Measurements from ENCODE around the gene TUBA4A.
A peak's percentile ranks its signal among the peaks of the same experiment; 100 is the strongest.

Gene TUBA4A

DNA sequence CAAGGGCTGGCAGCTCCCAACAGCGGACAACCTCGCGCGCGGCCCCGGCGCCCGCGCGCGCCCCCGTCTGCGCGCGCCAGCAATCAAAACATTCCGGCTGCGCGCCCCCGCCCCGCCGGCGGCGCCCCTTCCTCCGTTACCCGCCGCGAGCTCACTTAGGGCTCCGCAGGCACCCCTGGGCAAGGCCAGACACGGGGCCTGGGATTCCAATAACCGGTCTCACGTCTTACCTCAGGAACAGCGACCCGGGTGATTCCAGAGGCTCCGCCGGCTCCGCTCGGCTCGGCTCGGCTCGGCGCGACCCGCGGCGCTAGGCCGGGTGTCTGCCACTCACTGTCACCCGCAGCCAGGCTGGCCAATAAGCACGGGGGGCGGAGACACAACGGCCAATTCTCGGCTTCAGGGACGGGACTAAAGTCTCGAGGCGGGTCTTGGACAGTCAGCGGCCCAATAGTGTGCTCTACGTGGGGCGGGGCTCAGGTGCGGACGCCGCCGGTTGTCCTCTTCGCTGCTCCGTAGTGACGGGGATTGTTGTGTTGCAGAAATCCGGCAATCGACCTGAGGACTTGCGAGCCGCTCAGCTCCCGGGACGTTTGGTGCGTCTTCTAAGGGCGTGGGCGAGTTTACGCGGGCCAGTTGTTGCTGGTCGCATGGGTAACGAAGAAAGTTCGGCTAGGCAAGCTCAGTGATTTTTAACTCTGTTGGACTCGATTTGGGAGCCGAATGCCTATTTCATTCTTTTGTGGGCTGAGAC lies 24.2 kb downstream of the TUBA4A start, which contains the start of the genes ANKZF1 and ATG9A:
Gene ANKZF1 (plus strand): TSS at position 502 of the 754 bp plus-strand sequence. CDS start 452 bp downstream, outside the sequence.
Gene ATG9A (minus strand): TSS at position 332 of the 754 bp plus-strand sequence. CDS start 1,612 bp downstream, outside the sequence.
- DNase-seq: peak; percentile 98

- no peak for DNase-seq
Measured at GRCh38 chr2:219228911-219229304, 24.8 kb downstream of the TUBA4A start.

DNA sequence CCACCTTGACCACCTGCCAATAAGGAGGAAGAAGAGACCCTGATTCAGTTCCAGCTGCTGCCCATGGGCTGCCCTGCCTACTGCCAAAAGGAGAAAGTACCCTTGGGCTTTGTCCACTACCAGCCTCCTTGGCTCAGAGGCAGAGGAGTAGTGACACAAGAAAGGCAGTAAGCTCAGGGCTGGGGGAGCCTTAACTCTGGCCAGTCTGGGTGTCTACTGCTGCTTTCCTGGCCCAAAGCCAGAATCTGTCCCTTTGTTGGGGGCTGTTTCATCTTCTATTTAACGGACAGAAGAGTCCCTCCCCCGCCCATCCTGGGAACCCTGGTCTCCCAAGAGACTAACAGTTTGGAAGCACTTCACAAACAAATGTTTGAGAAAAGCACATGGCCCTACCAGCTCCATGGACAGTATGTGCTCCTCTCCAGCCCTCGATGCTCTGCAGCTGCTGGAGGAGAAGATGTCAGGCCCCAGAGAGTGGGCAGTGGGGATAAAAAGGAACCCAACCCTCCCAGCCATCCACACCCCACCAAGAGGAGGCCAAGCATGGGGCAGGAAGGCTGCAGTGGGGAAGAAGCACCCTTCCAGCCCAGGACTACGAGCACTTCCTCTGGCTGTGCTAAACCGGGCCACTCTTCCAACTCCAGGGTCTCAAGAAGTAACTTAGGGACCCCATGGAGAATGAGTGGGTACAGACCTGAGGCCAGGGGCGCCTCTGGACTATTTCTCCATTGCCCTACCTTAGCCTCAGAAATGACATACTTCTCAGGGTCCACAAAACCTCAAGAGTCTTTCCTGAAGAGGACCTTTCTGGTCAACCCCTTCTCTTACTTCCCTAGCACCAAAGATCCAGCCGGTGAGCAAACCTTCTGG lies 25.4 kb downstream of the TUBA4A start:
- no peak for DNase-seq

DNA sequence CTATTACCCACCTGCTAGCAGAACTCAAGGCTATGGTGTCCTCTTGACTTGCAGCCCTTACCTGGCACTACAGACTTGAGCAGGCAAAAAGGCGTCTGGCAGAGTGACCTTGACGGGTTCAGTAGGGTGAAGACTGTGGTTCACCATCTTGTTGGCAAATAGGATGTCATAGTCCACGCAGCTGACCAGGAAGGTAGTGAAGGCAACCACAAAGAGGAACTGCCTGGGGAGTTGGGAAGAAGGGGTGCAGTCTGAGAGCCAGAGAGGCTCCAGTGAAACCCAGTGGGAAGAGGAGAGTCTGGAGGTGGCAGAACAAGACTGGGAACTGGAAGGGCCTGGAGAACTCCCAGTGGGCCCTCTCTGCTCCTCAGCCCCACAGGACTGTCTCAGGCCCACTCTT lies 28.4 kb downstream of the TUBA4A start:
- no peak for DNase-seq

DNA sequence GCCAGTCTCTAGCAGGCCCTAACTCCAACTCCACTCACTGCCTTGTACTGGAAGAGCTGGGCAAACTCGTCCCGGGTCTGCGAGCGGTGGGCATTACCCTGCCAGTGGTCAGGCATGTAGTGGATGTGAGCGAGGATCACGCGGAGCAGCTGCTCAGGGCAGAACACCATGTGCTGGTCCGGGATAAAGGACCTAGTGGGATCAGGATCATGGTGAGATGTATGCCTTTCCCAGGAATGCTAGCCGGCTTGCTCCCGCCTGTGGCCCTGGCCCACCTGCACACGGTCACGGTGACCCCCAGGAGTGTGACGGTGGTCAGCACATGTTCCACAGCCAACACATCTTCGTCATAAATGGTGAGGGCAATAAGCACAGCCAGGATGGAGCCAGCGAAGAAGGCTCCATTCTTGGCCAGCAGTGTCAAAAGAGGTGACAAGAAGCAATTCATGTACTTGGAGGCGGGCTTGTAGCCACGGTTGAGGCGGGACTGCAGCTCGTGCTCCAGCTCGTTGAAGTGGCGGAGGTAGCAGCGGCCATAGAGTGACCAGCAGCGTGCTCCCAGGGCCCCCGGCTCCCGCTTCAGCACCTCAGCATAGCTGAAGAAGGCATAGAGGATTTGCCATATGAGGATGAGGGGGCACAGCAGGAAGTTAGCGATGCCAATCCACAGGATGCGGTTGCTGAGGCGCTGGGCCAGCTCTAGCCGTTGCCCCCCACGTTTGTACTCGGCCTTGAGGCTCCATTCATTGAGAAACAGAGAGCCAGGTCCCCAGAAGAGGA lies 29.7 kb downstream of the TUBA4A start:
- no peak for DNase-seq

GRCh38 chr2:219221957-219222518 lies 31.7 kb downstream of the TUBA4A start:
- DNase-seq: no peak

- DNase-seq: no peak
Measured at GRCh38 chr2:219220652-219221402, 32.9 kb downstream of the TUBA4A start.

DNA sequence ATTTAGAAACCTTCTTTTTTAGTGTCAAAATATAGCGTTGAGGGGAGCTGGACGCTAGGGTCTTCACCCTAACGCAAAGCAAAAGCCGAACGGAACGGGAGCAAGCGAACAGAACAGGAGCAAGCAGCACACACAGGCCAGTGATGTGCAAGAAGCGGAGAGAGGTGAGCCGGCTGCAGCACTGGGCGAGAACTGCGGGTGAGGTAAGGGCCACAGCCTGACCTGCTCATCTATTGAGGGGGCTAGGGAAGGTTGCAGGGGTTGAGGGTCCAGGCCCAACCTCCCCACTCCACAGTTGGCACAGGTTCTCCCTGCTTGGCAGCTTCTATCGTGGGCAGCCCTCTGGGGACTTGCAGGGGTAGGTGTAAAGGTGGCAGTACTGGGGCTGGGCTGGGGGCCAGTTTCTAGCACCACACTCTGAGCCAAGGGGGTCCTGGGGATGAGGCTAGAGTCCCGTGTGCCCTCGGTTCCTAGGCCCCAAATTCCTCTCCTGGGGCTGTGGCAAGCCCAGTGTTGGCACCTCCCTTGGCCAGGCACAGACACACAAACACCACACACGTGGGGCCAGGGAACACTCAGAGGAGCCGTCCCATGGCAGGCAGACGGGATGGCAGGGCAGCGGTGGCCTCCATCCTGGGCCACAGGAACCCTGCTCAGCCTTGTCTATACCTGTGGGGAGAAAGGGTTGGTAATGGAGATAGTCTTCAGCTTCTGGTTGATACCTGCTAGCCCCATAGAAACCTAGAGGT lies 33.8 kb downstream of the TUBA4A start:
- DNase-seq: no peak

GRCh38 chr2:219218732-219219701 lies 34.7 kb downstream of the TUBA4A start, which contains the start of gene ABCB6:
TSS of gene ABCB6 (minus strand) at chr2:219218958. CDS start at chr2:219218673, 285 bp downstream.
- peak; percentile 83 to 86 for DNase-seq

- DNase-seq: no peak
Measured at GRCh38 chr2:219218217-219218731, 35.4 kb downstream of the TUBA4A start.

DNA sequence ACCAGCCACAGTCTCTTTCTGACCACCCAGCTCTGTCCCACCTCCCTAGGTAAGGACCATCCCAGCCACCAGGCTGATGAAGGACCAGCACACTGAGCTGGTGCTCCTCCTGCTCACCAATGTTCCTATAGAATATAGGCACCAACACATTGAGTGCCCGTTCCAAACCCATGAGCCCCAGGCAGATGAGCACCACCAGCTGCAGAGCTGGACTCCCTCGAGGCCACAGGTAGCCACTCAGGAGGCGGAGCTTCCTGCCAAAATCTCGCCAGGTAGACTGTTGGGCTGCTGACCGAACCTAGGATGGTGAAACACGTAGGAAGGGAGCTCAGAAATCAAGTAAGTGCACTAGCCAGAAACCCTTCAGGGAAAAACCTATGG lies 37.2 kb downstream of the TUBA4A start:
- no peak for DNase-seq

DNA sequence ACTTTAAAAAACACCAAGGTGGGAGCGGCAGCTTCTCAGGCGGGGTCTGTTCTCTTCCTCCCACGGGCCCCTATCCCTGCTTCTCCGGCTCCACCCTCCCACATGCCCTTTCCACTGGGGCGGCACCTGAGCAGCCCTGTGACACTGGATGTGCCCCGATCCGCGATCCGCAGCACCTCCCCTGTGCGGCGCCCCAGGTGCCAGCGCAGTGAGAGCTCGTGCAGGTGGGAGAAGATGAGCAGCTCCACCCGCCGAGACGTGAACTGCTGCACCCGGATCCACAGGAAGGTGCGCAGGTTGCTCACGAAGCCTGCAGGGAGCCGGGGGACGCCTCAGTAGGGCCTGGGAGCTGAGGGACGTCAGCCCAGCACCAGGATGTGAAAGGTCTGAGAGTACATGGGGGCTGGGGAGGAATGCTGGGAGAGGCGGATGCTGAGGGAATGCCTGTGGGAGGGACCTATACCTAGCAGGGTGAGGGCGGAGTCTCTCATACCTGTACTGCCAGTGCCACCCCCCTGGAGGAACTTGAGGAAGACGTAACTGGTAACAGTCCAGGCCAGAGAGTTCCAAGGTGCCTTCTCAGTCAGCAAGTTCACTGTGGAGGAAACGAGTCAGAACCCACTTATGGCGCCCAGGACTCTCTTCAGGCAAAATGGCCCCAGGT lies 37.7 kb downstream of the TUBA4A start:
- DNase-seq: no peak

DNA sequence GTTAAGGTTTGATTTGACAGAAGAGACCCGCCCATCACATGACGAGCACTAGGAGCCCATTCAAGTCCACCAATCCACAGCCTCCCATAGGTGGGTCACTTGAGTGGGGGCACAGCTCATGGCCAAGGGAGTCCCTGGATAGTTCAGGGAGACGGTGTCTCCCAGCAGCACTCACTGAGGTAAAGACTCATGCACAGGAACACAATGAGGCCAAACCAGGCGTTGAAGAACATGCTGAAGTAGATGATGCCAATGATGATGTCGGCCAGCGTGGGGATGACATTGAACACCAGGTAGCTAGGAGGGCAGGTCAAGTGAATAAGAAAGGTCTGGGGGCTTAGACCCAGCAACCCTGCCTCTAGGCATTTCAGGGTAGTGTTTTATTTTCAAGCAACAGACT lies 38.9 kb downstream of the TUBA4A start:
- no peak for DNase-seq

GRCh38 chr2:219214141-219214540 lies 39.6 kb downstream of the TUBA4A start:
- DNase-seq: no peak

DNA sequence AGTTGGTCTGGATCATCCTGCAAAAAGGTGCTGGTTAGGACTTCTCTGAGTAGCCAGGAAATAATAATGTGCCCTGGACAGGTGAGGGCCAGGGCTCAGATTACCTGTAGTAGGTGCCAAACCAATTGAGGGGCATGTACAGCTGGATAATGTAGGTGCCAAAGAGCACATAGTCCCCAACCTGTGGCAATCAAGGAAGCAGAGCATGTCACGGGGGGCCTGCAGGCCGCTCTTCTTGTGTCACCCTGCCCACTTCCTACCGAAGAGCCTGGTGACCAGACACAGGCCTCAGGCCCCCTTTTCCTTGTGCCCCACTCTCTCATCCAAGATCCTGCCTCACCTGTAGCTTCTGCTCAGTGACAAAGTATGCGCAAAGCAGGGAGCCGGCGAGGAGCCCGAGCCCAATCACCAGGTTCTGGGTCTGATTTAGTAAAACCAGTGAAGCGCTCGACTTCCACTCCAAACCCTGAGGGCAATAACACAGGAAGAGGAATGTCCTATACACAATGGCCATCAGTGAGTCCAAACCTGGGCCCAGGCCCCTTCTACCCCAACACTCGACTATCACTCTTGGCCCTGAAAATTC lies 40.1 kb downstream of the TUBA4A start:
- DNase-seq: no peak

DNA sequence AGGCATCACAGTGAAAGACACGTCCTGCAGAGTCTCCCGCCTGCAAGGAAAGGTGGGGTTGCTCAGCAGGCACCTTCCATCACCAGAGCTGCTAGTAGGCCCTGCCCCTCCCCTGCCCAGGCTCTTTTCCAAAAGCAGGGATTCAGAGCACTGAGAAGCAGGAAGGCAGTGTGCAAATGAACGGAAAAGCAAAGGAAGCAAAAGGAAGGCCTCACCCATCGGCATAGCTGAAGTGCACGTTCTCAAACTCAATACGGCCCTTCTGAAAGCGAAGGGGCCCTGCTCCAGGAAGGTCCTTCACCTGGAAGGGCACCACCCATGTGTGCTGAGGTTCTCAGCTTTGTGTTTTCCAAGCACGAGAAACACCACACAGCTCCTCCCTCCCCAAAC lies 40.7 kb downstream of the TUBA4A start:
- no peak for DNase-seq

GRCh38 chr2:219210886-219211362 lies 42.8 kb downstream of the TUBA4A start:
- DNase-seq: no peak

- no peak for DNase-seq
Measured at GRCh38 chr2:219210196-219210885, 43.4 kb downstream of the TUBA4A start.
